HG03575 (cell line): ENCODE data around the gene ANXA11.

Source experiments
- ATAC-seq: cut with Tn5 transposase; IDR thresholded peaks from one replicate; pipeline ENCODE4 v1.9.1; 2021; ENCODE audit not compliant: unreplicated experiment, insufficient number of reproducible peaks, low FRiP score; ENCODE audit errors: extremely low read depth

Gene ANXA11

DNA sequence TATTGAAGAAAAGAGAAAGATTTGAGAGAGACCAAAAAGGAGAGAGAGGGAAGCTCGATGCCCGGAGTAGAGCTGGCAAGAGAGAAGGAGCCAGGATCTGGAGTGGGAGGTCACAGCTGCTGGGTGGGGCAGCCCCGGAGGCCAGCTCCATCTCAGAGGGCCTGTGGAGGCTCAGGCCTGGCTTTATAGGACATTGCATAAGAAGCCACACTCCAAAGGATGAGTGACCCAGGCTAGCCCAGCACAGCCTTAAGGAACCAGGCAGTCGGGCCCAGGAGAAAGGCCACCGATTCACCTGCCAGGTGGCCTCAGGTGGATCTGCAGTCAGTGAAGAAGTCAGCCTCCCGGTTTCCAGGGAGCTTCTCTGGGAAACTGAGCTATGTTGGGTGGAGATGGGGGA lies 72.1 kb downstream of the ANXA11 start:
- ATAC-seq = no peak

DNA sequence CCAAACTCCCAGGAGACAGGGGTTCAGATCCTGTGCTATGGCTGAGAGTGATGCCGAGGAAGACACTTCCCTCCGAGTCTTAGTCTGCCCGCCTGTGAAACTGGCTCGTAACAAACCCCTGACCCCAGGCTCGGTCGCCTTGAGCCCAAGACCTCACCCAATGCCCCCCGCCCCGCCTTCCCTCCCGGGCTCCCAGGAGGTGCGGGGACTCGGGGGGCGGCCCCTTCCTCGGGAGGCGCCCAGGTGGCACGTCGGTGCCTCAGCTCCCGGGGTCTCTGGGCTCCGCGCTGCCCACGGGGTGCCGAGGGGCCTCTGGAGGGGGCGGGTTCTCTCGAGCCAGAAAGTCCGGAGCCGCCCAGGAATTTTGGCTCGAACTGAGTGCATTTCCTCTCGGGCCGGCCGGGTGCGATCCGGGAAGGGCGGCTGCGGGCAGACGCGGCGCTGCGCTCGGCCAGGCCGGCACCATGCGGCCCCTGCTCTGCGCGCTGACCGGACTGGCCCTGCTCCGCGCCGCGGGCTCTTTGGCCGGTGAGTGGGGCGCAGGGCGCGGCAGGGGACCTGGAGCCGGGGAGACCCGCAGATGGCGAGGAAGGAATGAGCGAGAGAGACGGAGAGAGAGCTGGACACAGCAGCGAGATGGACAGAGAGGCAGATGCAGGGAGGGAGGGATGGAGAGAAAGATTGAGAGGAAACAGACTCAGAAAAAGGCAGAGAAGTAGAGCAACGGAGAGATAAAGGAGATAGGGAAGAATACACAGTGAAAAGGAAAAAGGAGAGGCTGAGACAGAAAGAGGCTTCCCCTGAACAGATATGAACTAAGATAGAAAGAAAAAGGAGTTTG lies 72.8 kb downstream of the ANXA11 start, which contains the start of gene PLAC9:
Gene PLAC9, plus strand, starts transcription at position 432 of the 841 bp plus-strand sequence. Its CDS starts 33 bp downstream, at position 465.
- no peak for ATAC-seq

DNA sequence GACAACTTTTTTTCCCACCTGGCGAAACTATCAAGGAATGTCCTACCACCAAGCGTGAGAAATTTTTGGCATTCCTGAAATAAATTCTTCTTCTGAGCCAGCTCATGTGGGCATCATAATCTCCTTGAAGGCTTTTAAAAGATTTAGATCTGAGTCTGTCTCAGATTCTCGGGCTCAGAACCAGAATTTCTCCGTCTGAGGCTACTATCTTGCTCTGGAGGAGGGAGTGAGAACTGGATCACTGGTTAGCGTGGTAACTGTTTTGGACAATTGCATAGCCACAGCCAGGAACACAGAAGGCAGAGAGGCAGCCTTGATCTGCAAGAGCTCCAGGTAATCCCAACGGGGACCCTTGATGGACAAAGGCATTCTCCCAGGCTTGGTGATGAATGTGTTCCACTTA lies 73.8 kb downstream of the ANXA11 start:
- no peak for ATAC-seq

DNA sequence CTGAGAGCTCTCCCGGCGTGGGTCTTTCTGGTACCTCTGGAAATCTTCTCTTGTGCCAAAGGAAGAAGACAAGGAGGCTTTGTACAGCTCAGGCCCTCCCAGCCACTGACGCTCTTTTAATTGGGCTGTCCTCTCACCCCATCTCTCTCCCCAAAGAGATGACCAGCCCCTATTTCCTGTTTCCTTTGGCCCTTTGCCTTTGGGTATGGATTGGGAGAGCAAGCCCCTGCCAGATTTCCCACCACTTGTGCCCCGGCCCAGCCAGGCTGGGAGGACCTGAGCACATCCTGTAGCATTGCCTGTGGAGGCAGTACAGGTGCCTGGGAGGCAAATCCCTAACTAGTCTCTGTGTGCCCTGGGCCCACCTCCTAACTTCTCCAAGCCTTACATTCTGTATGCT lies 78.5 kb downstream of the ANXA11 start:
- ATAC-seq = no peak

GRCh38 chr10:80122746-80123145 lies 82.6 kb downstream of the ANXA11 start:
- ATAC-seq = no peak

- no peak for ATAC-seq
Measured at GRCh38 chr10:80122110-80122710, 83.1 kb downstream of the ANXA11 start.

- ATAC-seq = no peak
Measured at GRCh38 chr10:80118669-80119068, 86.7 kb downstream of the ANXA11 start.

DNA sequence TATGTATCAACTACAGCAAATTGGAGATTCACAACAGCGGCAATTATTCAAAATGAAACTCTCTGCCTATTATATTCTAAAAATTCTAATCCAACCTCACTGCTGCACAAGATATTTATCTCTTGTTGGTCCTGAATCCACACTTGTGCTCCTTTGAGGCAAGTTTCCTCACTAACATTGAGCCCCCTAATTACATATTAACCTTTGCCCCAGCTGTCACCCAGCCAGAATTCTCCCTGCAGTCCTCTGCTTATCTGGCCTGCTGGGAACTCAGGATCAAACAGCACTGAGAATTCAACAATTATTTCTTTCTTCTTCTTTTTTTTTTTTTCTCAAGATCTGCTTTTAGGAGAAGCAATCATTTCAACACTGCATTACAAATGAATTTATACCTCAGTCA lies 94.4 kb downstream of the ANXA11 start:
- no peak for ATAC-seq

DNA sequence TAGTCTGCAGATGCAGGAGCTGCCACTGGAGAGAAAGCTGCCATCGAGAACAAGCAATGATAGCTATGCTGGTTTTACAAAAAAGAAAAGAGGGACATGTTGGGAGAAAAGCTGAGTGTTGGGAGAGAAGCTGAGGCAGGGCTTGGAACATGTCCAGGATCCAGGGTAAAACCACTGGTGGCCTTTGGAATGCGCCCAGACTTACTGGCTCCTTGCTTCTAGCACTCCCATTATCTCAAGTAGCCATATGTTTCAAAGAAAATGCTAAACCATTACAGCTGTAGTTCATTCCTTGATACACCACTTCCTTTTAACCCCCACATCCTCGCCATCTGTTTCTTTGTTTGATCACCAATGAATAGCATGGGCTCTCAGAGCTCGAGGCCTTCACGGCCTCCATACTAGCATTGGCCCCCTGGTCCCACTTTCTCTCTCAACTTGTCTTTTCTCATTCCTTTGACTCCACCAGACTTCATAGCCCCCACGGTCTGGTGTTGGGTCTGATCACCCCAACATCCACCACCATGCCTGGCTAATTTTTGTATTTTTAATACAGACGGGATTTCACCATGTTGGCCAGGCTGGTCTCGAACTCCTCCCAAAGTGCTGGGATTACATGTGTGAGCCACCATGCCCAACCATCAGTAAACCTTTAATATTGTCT lies 96.6 kb downstream of the ANXA11 start:
- no peak for ATAC-seq

DNA sequence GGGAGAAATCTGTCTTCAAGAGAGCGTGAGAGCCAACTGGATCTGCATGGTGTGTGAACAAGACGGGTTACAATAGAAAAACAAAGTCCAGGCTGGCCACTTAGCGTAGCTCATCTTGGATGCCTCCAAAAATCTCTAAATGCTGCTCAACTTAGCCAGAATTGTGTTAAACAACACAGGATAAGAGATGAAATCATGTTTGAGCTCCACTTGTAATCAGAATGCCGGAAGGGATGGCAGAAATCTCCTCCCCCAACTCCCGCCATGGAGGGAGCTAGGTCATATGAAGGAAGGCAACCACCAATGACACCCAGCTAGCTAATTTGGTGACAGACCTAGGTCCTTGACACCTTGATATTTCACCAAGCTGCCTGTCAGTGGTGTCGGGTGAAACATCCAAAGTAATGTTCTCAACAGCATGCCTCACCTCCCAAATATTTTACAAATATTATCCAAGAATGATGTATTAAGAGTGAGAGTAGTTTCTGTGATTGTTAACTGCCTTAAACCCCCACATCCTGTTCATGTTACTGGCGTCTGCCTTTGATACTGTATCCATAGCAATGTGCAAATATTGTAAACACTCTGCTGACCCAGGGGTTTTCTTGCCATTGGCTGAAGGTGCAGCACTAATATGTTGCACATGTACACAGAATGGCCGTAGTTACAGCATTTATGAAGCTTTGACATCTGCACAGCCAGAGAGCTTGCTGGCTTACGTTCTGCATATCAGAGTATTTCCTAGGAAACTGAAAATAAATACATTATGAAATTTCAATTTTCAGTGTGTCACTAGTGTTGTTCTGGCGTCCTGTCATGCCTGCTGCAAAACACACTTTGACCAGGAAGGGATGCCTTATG lies 101.0 kb downstream of the ANXA11 start:
- ATAC-seq = no peak
